Activated T-cell treated with anti-CD3 and anti-CD28 coated beads, Interleukin-2, amount 50 U/mL, for 48 hours (primary cell): Measurements from ENCODE around the gene PLIN4.
"Not testable (repeated sequence)": the region's sequence is repeated elsewhere in the genome, so short reads cannot be mapped to it uniquely, and the experiment has no call there.

Source experiments
- DNase-seq, 2 experiments: peaks; one replicate each; pipeline ENCODE4 v3.0.0-alpha.2; 2020

Gene PLIN4, protein sequence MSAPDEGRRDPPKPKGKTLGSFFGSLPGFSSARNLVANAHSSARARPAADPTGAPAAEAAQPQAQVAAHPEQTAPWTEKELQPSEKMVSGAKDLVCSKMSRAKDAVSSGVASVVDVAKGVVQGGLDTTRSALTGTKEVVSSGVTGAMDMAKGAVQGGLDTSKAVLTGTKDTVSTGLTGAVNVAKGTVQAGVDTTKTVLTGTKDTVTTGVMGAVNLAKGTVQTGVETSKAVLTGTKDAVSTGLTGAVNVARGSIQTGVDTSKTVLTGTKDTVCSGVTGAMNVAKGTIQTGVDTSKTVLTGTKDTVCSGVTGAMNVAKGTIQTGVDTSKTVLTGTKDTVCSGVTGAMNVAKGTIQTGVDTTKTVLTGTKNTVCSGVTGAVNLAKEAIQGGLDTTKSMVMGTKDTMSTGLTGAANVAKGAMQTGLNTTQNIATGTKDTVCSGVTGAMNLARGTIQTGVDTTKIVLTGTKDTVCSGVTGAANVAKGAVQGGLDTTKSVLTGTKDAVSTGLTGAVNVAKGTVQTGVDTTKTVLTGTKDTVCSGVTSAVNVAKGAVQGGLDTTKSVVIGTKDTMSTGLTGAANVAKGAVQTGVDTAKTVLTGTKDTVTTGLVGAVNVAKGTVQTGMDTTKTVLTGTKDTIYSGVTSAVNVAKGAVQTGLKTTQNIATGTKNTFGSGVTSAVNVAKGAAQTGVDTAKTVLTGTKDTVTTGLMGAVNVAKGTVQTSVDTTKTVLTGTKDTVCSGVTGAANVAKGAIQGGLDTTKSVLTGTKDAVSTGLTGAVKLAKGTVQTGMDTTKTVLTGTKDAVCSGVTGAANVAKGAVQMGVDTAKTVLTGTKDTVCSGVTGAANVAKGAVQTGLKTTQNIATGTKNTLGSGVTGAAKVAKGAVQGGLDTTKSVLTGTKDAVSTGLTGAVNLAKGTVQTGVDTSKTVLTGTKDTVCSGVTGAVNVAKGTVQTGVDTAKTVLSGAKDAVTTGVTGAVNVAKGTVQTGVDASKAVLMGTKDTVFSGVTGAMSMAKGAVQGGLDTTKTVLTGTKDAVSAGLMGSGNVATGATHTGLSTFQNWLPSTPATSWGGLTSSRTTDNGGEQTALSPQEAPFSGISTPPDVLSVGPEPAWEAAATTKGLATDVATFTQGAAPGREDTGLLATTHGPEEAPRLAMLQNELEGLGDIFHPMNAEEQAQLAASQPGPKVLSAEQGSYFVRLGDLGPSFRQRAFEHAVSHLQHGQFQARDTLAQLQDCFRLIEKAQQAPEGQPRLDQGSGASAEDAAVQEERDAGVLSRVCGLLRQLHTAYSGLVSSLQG (N-terminal part only)

DNA sequence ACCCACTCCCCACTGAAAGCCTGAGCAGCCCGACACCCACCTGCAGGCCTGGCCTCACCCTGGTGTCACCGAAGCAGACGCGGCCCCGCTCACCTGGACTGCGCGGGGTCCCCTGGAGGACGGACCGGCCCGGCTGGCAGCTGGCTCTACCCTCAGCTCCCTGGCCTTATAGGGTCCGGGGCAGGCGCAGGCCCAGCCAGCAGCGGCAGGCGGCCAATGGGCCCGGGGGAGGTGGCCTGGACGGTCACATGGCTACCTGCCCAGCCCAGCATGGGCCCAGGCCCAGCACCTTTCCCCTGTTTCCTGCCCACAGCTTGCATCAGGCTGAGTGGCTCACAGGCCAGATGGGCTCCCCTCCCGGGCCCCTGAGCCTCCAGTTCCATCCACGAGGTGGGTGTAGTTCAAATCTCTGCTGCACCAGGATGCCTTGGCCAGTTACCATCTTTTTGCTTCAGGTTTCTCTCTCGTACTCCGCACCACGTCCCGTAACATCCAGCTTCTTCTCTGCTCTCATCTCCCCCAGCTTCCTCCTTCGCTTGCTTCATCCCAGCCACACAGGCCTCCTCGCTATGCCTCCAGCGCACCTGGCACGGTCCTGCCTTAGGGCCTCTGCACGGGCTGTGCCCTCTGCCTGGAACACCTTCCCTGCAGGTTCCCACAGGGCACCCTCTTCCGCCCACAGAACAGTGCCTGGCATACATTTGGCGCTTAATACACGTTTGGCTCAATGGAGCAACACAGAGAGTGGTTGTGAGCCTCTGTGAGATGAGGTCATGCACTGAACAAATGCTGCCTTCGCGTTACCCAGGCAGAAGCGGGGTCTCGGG lies at the start of gene PLIN4:
TSS of gene PLIN4 (minus strand) at position 142 of the 827 bp plus-strand sequence. CDS start 214 bp downstream, outside the sequence.
- no peak for DNase-seq

DNA sequence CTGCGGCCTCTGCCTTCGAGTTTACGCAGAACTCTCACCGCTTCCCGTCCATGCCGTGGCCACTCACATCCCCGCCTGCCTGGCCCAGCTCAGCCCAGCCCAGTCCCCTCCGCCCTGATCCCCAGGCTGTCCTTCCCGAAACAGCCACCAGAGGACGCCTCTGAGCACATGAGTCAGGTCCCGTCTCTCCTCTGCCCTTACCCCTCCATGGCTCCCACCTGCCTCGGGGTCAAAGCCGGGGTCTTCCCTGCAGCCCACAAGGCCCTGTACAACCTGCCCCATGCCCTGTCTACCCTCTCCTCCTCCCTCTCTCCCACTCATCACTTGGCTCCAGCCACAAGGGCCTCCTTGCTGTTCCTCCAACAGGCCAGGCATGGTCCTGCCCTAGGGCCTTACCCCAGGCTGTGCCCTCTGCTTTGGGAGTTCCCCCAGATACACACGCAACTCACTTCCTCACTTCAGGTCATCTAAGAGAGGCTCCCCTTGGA lies 49.3 kb upstream of the PLIN4 start:
- peak; percentile 85 to 88 for DNase-seq

DNA sequence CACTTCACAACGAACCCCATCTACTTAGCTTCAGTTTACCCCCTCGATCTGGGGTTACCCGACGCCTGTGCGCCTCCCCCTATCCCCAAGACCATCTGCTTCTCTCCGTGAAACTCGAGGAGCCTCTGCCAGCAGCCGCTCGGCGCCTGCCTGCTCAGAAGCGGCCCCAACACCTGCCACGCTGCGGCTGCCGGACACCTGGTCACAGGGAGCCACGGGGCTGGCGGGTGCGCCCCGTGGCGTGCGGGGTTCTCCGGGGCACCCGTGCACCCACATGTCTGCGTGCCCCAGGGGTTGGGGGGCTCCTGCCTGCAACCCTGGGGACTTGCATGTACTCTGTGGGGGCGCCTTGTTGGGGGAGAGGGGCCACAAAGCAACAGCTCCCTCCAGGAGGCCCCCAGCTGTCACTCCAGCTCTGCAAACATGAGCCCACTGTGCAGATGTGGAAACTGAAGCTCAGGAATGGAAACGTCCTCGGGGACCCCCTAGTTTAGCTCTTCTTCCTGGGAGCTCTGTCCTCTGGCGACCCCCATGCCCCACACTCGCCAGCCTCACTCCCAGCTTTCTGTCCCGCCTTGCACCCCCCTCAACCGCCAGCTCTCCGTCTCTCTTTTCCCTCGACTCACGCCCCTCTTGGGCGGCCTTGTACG lies 48.2 kb upstream of the PLIN4 start:
- no peak for DNase-seq

DNA sequence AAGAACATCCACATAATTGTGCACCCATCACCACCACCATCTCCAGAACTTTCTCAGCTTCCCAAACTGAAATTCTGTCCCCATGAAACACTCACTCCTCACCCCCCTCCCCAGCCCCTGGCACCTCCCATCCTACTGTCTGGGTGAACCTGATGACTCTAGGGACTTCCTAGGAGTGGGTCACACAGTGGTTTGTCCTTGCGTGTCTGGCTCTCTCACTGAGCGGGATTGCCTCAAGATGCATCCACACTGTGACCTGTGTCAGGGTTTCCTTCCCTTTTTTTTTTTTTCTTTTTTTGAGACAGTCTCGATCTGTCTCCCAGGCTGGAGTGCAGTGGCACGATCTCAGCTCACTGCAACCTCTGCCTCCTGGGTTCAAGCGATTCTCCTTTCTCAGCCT lies 45.3 kb upstream of the PLIN4 start:
- not testable (repeated sequence) for DNase-seq

DNA sequence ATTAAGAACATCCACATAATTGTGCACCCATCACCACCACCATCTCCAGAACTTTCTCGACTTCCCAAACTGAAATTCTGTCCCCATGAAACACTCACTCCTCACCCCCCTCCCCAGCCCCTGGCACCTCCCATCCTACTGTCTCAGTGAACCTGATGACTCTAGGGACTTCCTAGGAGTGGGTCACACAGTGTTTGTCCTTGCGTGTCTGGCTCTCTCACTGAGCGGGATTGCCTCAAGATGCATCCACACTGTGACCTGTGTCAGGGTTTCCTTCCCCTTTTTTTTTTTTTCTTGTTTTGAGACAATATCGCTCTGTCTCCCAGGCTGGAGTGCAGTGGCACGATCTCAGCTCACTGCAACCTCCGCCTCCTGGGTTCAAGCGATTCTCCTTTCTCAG lies 43.8 kb upstream of the PLIN4 start:
- not testable (repeated sequence) for DNase-seq

DNA sequence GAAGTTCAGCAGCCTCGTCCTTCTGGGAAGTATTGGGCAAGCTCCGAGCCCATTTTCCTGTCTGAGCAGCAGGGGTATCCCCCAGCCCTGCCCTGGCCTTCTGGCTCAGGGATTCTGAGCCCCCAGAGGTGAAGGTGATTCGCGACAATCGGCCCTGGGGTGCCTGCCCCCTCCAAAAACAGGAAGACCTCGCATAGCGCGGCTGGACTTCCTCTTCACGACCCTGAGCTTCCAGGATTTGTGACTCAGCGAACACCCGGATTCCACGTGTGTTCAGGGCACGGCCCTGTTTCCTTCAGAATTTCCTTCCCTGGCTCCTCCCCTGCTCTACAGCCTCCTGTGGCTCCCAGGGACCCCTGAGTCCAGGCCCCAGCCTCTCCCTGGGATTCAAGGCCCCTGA lies 41.3 kb upstream of the PLIN4 start, which contains the start of gene SEMA6B:
TSS of gene SEMA6B (minus strand) at position 116 of the 400 bp plus-strand sequence. CDS start 1,227 bp downstream, outside the sequence.
- DNase-seq, result no peak

DNA sequence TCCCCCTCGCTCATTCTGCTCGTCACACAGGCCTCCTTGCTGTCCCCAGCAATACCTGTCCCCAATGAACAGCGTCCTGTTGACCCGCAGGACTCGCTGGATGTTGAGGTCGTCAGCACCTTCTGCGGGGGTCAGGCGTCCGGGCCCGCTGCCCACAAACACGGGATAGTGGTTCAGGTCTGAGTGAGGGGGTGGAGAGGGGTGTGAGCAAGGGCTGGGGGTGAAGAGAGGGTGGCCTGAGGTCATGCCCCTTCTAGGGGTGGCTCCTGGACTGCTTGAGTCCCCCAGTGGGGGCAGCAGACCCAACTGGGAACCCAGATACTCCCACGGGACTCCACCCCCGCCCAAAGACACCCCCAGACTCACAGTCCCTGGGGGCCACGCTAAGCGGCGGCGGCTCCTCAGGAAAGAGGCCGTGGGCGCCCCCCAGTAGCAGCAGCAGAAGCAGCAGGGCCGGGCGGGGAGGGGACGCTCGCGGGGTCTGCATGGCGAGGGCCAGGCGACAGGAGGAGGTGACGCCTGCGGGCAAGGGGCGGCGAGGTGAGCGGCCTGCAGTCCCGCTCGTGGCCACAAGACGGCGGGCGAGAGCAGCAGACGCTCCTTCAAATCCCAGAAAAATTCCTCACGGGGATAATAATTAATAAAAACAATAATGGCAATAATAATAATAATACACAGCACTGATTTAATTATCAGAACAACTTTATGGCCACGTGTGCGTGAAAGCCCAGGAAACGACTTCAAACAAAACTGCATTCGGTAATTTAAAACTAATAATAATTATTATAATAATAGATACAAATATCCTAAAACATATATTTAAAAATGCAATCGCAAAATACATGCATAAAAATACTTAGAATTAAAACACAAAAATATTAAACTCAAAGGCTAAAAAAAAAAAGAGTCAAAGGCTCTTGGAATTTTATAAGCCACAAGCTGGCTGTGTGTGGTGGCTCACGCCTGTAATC lies 40.0 kb upstream of the PLIN4 start:
- DNase-seq, result peak; percentile 54 to 68

DNA sequence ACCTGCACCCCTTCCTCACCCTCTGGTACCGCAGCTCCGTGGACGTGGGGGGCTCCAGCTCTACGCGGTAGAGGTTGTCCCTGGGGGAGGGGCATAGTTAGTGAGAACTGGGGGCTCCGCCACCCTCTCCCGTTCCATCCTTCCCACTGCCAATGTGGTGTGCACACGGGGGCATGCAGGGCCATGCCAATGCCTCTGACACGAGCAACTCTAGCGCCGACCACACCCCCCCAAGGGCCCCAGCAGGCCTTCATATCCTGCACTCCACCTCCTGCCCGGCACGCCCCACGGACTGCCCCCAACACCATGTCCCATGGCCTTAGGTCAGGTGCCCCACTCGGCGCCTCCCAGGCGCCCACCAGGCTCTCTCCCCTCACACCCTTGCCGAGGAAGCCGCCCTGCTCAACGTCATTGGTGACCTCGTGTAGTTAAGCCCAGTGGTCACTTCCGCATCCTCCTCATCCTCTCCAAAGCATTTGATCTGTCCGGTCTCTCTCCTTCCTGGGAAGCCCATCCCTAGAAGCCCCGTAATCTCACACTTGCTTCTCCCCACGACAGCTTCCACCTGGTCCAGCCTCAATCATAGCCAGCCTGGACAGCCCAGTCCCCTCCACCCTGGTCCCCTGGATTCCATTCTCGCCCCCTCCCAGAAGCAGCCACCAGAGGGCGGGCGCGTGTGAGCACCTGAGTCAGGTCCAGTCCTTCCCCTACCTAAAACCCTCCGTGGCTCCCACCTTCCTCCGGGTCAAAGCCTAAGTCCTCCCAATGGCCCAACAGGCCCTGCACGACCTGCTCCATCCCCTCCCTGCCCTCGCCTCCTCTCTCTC lies 39.1 kb upstream of the PLIN4 start:
- peak; percentile 60 to 61 for DNase-seq

DNA sequence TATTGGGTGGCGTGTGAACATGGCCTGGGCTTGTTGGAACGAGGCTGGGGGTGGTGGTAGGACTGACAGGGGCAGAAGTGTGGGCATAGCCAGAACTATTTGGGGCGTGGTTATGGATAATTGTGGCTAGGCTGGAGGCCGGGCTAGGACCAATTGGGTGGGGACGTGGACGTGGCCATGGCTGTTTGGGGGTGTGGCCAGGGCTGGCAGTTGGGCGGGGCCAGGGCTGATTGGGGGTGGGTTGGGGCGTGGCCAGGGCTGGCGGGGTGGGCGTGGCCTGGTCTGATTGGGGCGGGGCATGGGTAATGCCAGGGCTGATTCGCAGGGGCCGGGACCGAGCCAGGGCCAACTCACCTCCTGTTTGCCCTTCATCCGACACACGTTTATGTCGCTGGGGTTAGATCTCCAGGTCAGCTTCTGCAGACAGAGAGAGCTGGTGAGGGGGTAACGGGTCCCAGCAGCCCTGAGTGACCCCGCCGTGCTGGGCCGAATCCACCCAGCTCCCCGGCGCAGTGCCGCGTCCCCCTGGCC lies 38.4 kb upstream of the PLIN4 start:
- peak; percentile 52 to 62 for DNase-seq

DNA sequence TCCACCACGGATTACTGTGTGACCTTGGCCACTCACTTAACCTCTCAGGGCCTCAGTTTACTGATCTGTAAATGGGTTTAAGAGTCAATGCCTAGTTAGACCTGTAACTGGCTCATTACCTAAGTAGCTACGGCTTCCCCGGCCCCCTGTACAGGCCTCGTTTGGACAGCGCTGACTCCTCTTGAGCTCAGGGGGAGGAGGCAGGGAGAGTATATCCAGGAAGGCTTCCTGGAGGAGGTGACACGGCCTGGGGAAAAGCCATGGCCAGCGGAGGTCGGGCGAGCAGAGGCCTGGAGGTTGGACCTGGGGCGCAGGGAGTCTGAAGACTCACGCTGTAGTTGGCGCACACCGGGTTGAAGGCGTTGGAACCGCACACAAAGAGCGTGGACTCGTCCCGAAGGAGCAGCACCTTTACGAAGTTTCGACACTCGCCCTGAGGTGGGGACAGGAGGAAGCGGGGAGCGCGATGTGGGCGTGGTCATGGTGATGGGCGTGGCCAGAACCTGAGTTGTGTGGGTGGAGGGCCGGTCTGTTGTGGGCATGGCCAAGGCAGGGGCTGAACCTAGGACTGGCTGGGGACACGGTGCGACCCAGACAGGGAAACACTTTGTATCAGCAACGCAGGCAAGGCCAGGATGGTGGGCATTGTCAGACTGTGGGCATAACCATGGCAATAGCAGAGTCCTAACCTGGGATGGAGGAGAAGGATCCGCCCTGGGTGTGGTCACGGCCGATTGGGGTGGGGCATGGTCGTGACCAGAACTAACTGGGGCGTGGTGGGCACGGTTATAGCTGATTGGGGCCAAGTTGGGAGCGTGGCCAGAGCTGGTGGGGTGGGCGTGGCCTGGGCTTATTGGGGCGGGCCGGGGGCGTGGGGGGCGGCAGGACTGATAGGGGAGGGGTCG lies 37.6 kb upstream of the PLIN4 start:
- DNase-seq, result no peak

DNA sequence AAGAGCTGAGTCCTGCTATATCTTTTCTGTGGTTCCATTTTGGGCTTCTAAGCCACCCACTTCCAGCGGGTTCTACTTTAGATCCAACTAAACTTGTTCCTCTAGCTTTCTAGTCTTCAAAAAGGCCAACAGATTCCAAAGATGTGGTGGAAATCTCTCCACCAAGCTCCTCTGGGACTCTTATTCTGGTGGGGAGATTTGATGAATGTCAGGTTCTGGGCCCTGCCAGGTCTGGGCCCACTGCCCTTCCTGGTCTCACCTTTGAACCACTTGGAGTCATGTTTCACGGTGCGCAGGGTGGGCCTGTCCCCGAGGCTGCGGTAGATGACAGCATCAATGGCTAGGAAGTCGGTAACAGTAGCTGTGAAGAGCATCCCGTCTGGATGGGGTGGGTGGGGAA lies 36.4 kb upstream of the PLIN4 start:
- DNase-seq, result no peak

DNA sequence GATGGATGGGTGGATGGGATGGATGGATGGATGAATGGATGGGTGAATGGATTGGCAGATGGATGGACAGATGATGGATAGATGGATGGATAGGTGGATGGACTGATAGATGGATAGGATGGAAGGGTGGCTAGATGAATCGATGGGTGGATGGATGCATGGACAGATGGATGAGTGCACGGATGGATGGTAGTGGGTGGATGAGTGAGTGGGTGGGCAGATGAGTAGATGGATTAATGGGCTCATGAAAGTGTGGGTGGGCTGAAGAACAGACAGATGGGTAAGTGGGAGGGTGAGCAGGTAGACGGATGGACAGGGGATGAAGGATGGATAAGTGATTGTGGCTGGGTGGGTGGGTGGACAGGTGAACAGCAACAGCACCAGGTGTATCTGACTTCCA lies 35.5 kb upstream of the PLIN4 start:
- DNase-seq, result no peak

DNA sequence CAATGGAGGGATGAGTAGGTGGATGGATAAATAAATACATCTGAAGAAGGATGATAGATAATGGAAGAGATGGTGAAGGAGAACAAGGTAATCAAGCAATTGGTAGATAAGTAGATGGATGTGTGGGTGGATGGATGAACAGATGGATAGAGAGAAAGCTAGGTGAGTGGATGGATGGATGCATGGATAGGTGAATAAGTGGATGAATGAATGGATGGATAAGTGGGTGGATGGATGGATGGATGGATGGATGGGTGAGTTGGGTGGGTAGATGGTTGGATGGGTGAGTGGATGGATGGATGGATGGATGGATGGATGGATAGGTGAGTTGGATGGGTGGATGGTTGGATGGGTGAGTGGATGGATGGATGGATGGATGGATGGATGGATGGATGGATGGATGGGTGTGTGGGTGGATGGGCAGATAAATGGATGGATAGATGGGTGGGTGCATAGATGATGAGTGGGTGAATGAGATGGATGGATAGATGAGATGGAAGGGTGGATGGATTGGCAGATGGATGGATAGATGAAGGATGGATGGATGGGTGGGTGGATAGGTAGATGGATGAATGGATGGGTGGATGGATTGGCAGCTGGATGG lies 34.9 kb upstream of the PLIN4 start:
- no peak for DNase-seq

DNA sequence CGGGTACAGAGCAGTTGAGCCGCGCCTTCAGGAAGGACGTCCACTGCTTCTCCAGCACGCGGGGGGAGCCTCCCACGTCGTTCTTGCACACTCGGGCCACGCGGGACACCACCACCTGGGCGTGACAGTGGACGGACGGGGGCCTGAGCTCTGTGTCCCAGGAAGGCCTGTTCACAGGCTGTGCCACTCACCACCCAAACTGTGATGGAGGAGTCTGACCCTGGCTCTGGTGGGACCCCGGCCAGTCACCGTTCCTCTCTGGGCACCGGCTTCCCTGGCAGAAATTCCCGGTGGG lies 34.2 kb upstream of the PLIN4 start:
- no peak for DNase-seq

DNA sequence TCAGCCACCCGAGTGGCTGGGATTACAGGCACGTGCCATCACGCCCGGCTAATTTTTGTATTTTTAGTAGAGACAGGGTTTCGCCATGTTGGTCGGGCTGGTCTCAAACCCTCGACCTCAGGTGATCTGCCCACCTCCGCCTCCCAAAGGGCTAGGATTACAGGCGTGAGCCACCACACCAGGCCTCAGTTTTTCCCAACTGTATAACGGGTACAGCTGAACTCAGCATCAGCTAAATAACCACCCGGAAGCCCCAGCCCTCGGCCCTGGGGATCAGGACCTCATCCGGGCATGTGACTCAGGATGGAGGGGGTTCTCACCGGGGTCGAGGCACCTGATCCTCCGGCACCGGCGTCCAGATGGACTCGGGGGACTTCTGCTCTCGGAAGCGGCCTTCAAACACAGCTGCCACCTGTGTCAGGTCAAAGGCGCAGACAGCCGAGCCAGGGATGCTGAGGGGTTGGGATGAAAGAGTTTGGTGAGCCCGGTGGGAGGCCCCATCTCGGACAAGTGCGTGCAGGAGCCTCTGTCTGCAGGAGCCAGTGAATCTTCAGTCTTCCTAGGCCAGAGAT lies 32.3 kb upstream of the PLIN4 start:
- no peak for DNase-seq

DNA sequence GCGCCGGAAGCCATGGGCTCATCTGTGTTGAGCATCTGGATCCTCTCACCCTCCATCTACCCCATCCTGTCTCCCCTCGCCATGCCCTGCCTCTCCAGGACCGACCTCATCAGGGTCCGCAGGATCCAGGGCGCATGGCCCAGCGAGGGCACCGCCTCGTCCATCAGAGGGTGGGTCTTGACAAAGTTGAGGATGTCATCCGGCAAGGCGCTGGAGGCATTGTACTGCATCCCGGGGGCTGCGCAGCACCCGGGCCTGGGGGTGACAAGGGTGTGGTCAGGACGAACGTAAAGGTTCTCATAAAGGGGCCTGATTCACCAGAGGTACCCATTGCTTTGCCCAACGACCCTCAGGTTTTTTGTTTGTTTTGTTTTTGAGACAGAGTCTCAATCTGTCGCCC lies 31.7 kb upstream of the PLIN4 start:
- DNase-seq, result no peak

DNA sequence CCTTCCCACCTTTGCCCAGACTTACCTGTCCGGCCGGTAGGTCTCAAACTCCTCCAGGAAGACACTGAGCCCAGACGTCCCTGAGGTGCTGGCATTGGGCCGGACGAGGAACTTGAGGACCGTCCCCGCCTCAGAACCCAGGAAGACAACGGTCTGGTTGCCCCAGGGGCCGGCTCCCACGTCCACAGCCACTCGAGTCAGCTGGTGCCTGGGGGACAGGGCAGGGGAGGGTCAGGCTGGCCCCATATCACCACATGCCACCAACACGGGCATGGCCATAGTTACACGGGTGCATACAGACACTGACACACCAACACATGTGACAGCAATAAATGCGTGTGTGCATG lies 29.9 kb upstream of the PLIN4 start:
- DNase-seq, result no peak
